Mononuclear cell (primary cell): ENCODE results near the gene CYP2E1. TPM values are rescaled to one million over a fixed set of nuclear protein-coding genes. Genes with fewer than 3 reads are reported as not detected.
"Not testable (repeated sequence)": the region's sequence is repeated elsewhere in the genome, so short reads cannot be mapped to it uniquely, and the experiment has no call there.

Source experiments
- H3K27me3 ChIP-seq: 2 replicates; pipeline ENCODE4 v1.6.0; 2011; ENCODE audit warnings: low read length, control low read depth; ENCODE audit not compliant: insufficient read depth
- H3K4me1 ChIP-seq: 2 replicates; pipeline ENCODE4 v1.5.1; 2011; ENCODE audit warnings: mild to moderate bottlenecking, low read length, control low read depth; ENCODE audit not compliant: insufficient read depth
- H3K4me3 ChIP-seq: 2 replicates; pipeline ENCODE4 v1.5.1; 2011; ENCODE audit warnings: mild to moderate bottlenecking, low read length, moderate library complexity
- H3K9me3 ChIP-seq: 2 replicates; pipeline ENCODE4 v1.5.1; 2011; ENCODE audit warnings: low read depth, mild to moderate bottlenecking, control low read depth, low read length
- total RNA-seq: library from RNA; depleted of rRNA; stranded (reverse); fragments of >200 nt; gene quantifications from one replicate; pipeline ENCODE4 v1.2.3, GENCODE V29; 2012

CYP2E1 gene
- total RNA-seq, 1 donor, result 0.42 TPM

DNA sequence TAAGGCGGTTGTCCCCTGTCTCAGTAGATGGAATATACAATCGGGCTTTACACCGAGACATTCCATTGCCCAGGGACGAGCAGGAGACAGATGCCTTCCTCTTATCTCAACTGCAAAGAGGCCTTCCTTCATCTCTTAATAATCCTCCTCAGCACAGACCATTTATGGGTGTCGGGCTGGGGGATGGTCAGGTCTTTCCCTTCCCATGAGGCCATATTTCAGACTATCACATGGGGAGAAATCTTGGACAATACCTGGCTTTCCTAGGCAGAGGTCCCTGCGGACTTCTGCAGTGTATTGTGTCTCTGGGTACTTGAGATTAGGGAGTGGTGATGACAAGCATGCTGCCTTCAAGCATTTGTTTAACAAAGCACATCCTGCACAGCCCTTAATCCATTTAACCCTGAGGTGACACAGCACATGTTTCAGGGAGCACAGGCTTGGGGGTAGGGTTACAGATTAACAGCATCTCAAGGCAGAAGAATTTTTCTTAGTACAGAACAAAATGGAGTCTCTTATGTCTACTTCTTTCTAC is 14.3 kb downstream of the CYP2E1 start:
- not testable (repeated sequence) for H3K4me1 ChIP-seq, H3K9me3 ChIP-seq, H3K4me3 ChIP-seq, H3K27me3 ChIP-seq

DNA sequence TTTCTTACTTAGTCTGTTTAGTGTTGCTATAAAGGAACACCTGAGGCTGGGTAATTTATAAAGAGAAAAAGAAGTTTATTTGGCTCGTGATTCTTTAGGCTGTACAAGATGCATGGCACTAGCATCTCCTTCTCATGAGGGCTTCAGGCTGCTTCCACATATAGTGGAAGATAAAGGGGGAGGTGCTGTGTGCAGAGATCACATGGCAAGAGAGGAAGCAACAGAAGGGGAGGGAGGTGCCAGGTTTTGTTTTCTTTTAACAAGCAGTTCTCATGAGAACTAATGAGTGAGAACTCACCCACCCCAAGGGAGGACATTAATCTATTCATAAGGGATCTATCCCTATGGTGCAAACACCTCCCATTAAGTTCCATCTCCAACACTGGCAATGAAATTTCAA is 17.3 kb downstream of the CYP2E1 start:
- no peaks in the 10 kb centered on the region for H3K27me3 ChIP-seq
- no peak overlapping the region for H3K4me3 ChIP-seq
- no peaks in the 10 kb centered on the region for H3K4me1 ChIP-seq
- peaks cover 4% of the 10 kb centered on the region for H3K9me3 ChIP-seq

DNA sequence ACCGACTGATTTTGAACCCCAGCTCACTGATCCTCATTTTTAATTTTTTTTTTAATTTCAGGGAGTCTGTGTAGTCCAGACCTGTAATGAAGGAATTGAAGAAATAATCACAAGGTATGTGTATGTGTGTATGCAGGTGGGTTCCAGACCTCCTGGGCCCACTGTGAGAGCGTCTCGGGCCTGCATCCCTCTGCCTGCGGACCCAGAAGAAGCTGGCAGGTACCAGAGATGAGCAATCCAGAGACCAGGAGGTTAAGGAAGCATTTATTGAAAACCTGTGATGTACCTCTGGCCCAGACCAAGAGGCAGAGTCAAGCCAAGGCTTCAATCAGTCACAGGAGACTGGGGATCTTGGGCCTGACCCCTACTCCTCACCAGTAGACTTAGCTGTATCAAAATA is 27.4 kb downstream of the CYP2E1 start:
- no peaks in the 10 kb centered on the region for H3K9me3 ChIP-seq
- no peaks in the 10 kb centered on the region for H3K27me3 ChIP-seq
- H3K4me1 ChIP-seq, result no peaks in the 10 kb centered on the region
- no peak overlapping the region for H3K4me3 ChIP-seq

DNA sequence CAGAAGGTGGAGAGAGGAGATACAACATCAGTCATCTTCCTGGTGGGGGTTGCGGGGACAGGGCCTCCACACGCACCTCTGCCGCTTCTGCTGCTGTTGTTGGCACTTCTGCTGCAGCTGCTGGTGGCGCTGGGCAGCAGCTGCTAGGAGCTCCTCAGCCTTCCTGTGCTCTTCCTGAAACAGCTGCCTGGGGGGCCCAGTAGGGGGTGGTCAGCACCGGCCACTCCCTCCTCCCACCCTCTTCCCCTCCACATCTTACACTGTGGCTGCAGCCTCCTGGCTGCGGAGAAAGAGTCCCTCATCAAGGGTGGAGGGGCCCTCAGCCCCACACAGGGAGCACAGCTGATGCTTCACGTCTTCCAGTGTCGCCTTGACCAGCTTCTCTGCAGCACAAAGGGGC is 28.4 kb downstream of the CYP2E1 start:
- Histone ChIP-seq H3K4me3 (no peak overlapping the region), H3K27me3 (no peaks in the 10 kb centered on the region), H3K4me1 (no peaks in the 10 kb centered on the region), H3K9me3 (no peaks in the 10 kb centered on the region)

DNA sequence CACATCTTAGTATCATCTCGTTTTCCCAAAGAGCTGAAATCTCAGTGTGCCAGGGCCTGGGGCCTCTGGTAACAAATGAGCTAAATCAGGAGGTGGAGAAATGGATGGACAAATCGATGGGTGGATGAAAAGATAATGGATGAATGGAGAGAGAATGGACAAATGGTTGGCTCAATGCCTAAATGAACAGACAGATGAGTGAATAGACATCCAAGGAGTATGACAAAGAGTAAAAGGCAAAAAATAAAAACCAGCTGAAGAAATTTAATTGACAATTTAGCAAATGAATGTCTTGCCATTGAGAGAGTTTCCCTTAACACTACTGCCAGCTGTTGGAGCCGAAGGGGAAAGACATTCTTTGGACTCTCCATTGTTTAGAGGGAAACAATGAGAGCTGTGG is 30.2 kb downstream of the CYP2E1 start:
- H3K4me1 ChIP-seq, result no peaks in the 10 kb centered on the region
- no peaks in the 10 kb centered on the region for H3K9me3 ChIP-seq
- H3K27me3 ChIP-seq, result no peaks in the 10 kb centered on the region
- H3K4me3 ChIP-seq, result no peak overlapping the region

DNA sequence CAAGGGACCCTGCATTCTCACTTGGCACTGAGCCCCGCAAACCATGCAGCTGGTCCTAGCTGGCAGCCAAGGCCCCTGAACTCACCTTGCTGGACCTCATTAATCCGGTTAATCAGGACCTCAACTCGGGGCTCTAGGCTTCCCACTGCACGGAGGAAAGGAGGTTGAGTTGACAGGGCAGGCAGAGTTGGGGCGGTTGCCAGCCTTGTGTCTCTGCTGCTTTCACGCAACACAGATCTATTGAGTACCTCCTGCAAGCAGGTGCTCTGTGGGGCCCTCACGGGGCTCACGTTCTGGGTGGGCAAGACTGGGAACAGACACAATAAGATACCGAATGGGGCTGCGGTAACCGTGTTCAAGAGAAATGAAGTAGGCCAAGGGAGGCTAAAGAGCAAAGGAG is 32.1 kb downstream of the CYP2E1 start:
- Histone ChIP-seq H3K9me3 (no peaks in the 10 kb centered on the region), H3K27me3 (no peaks in the 10 kb centered on the region), H3K4me1 (no peaks in the 10 kb centered on the region), H3K4me3 (no peak overlapping the region)

DNA sequence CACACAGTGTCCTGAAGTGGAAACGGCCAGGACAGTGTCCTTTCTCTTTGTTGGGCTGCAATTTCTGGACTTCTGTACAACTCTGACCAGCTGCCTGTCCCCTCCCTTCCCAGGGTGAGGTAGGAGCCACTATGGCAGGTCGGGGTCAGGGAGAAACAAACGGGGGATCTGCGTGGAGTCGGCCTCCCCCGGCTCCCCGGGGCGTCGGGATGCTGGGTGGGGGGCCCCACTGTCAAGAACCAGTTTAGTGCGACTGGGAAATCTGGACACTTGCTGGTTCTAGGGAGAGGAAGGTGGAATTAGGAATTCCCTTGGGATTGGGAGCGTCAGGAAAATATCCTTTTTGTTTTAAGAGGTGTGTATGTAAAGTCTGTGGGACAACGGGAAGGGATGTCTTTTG is 37.7 kb downstream of the CYP2E1 start:
- Histone ChIP-seq H3K4me3 (no peak overlapping the region), H3K9me3 (no peaks in the 10 kb centered on the region), H3K27me3 (no peaks in the 10 kb centered on the region), H3K4me1 (no peaks in the 10 kb centered on the region)

DNA sequence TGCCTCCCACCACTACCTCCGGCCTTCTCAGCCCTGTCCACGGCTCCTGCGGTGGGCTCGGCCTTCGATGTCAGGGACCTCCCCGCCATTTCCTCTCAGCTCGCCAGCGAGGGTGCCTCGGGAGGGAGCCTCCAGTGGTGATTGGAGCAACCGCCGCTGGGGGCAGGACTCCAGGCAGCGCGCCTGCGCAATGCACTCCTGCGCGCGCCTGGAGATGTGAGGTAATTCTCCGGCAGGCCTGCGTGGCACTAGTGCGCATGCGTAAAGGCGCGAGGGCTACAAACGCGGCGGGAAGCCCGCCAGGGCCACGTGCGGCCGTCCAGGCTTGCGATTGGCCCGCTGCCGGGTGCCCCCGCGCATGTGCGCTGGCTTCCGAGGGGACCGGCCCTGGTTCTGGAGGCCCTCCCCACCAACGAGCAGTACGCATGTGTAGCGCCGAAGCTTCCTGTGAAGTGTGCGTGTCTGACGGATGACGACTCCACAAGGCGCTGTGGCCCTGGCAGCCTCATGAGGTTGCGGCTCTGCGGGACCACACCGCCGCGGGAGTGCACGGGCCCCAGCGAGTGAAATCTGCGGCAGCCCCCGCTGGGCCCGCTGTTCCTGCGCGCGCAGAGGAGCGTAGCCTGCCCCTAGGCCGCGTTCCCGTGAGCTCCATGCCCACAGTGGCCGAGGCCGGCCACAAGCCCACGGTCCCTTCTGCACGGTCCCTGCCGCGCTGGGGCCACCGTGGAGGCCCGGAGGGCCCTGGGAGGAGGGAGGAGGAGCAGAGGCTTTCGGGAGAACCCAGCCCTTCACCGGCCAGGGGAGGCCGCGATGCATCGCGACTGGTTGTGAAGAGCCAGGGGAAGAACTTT is 38.5 kb downstream of the CYP2E1 start, which contains the start of gene SYCE1:
SYCE1 (minus strand) TSS at position 143 of the 854 bp plus-strand sequence; CDS start at position 89, 54 bp downstream.
- no peaks in the 10 kb centered on the region for H3K9me3 ChIP-seq
- no peaks in the 10 kb centered on the region for H3K27me3 ChIP-seq
- H3K4me3 ChIP-seq, result no peak within 1 kb of the TSS
- no peaks in the 10 kb centered on the region for H3K4me1 ChIP-seq

DNA sequence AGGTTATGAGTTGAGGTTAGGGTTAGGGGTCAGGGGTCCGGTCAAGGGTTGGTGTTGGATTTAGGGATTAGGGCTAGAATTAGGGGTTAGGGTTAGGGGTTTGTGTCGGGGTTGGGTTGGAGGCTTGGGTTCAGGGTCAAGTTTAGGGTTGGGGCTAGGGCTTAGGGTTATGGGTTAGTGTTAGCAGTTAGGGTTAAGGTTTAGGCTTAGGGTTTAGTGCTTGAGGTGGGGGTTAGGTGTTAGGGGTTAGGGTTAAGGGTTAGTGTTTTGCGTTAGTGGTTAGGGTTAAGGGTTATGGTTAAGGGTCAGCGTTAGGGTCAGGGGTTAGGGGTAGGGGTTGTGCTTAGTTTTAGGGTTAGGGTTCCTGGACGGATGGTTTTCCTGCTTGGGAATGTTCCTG is 40.0 kb downstream of the CYP2E1 start:
- no peaks in the 10 kb centered on the region for H3K9me3 ChIP-seq
- H3K4me3 ChIP-seq, result no peak overlapping the region
- no peaks in the 10 kb centered on the region for H3K27me3 ChIP-seq
- no peaks in the 10 kb centered on the region for H3K4me1 ChIP-seq

DNA sequence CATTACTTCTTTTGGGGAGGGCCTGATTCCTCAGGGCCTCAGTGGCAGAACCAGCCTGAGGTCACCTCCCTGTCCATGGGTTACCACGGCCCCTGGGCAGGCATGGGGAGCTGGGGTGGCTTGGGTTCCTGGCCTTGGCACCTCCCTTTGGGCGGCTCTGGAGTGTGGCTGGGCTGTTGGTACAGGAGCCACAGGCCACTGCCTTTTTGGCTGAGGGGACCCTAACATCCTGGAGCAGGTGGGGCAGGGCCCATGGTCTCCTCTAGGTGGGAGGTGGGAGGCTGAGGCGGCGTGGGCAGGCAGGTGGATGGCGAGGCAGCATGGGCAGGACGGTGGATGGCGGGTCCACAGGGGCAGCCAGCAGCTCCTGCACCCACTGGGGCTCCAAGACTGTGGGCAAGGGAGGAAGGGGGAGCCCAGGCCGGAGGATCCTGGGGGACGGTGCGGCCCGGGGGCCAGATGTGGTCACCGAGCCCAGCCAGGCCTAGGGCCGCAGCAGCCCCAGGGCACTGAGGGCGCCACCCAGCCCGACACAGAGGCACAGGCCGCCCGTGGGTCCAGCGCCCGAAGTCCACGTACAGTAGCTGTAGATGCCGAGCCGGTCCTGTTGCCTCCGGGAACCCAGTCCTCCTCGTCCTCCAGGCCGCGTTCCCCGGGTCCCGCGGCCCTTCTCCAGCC is 40.6 kb downstream of the CYP2E1 start:
- H3K4me3 ChIP-seq, result no peak overlapping the region
- H3K4me1 ChIP-seq, result no peaks in the 10 kb centered on the region
- H3K27me3 ChIP-seq, result no peaks in the 10 kb centered on the region
- H3K9me3 ChIP-seq, result no peaks in the 10 kb centered on the region

DNA sequence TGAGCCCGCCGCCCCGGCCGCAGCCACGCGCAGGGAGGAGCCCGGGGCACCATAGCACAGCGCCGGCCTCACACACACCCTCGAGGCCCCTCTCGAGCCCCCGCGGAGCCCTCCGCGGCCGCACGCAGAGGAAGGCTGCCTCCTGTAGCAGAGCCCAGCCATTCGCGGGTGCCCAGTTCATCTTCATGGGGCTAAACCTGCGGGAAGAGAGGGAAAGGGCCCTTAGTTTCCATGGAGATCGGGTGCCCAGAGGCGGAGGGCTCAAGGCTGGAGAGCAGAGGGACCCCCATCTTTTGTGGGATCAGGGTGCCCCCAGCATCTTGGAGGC is 41.1 kb downstream of the CYP2E1 start:
- Histone ChIP-seq H3K27me3 (no peaks in the 10 kb centered on the region), H3K9me3 (no peaks in the 10 kb centered on the region), H3K4me1 (no peaks in the 10 kb centered on the region), H3K4me3 (no peak overlapping the region)

DNA sequence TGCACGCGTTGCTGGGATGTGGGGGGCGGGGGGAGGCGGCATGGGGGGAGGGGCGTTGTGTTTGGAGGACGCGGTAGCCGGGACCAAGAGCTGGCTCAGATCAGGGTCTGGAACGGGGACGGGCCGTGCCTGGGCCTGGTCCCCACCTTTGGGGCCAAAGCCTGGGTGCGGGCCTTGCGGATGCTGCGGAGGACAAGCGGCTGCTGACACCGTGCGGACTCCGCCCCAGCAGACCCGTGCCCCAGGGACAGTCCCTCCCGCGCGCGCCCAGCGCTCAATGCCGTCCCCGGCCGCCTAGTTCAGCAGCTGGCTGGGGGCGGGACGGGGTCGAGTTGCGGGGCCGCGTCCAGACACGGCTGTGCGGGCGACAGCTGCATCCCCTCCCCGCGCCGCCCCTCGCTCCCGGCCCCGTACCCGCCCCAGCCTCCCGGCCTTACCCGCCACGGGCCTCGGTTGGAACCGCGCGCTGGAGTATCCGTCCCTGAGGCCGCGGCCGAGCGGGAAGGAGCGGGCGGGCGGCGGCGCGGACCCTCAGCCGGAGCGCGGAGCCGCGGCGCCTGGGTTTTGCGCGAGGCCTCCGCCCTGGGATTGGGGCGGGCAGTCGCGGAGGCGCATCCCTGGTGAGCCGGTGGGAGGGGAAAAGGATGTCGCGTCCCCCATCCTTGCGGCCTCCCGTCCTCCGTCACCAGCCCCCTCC is 41.8 kb downstream of the CYP2E1 start:
- H3K4me3 ChIP-seq, H3K27me3 ChIP-seq, H3K4me1 ChIP-seq, H3K9me3 ChIP-seq: not testable (repeated sequence)

DNA sequence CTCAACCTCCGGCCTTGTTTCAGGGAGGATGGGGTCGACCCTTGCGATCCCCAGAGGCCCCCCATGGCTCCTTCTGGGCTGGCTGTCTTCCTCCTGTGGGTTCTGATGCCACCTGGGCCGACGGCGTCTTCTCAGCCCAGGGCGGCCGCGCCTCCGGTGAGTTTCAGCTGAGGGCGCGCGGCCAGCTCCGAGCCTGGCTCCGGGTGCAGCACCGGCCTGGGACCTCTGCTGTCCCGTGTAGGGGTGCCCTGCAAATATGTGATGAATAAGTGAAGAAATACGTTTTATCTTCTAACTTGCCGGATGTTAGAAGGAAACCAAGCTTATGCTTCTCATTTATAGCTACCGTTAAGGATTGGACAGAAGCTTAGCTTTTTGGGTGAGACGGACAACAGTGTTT is 42.6 kb downstream of the CYP2E1 start:
- H3K4me1 ChIP-seq, H3K4me3 ChIP-seq, H3K9me3 ChIP-seq, H3K27me3 ChIP-seq: not testable (repeated sequence)

DNA sequence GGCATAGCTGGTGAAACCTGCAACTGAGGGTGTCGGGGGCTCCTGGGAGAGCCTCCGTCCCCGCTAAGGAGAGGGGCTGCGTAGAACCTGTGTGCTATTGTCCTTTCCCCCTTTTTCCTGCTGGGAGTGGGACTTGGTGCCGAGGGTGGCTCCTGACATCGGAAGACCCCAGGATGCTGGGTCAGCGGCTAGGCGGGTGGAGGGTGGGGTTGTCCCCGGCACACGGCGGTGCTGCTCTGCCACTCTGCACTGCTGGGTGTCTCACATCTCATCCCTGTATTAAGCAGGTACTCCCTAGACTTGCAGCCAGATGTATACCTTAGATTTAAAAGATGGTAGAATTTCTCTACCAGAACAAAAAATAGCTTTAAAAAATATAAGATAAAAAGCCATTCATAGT is 44.9 kb downstream of the CYP2E1 start:
- H3K4me1 ChIP-seq, H3K4me3 ChIP-seq, H3K9me3 ChIP-seq, H3K27me3 ChIP-seq: not testable (repeated sequence)

DNA sequence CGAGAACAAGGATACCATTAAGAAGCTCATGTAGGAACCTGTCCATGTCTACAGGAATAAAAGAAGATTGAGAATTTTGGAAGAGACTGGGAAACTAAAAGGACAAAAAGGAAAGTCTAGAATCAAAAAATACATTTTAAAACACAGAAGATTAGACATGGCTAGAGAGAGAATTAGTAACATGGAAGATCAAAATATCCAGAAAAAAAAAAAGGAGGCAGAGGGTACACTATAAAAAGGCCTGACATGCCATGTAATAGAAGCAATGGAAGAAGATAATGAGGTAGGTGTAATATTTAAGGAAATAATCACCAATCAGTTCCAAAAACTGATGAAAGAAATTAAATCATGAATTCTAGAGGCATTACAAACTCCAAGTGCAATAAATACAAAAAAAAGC is 46.3 kb downstream of the CYP2E1 start:
- not testable (repeated sequence) for H3K4me1 ChIP-seq, H3K27me3 ChIP-seq, H3K9me3 ChIP-seq, H3K4me3 ChIP-seq
